Occipital lobe (tissue), 2 donors: ENCODE data around the gene CLCN7. TPM values are rescaled to one million over a fixed set of nuclear protein-coding genes. Genes with fewer than 3 reads are reported as not detected.
"Not testable (repeated sequence)": the region's sequence is repeated elsewhere in the genome, so short reads cannot be mapped to it uniquely, and the experiment has no call there.

ENCODE experiments used
- DNase-seq: peaks from one replicate; lab custom pipeline; 2025; lab: John Stamatoyannopoulos, UW
- total RNA-seq: library from RNA; depleted of rRNA; stranded (reverse); fragments of >200 nt; gene quantifications from one replicate; pipeline ENCODE4 v1.2.3, GENCODE V29; 2014

Gene CLCN7
- total RNA-seq, 1 donor from 2014 or later, result 29.2 TPM

DNA sequence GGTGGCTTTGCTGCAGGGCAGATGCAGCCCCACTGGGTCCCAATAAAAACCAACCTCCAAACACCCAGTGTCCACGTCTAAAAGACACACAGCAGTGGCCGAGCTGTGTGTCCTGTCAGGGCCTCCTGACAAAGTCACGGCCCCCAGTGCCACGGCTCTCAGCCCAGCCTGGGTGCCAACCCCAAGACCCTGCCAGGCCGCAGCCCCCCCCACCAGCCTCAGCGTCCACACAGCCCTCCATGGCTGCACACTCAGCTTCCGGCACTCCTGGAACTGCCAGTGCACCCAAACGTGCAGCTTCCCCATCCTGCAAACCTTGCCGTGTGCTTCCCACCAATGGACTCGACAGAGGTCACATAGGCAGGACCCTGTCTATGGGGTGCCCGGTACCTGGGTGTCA lies 26.9 kb downstream of the CLCN7 start:
- no peak for DNase-seq

DNA sequence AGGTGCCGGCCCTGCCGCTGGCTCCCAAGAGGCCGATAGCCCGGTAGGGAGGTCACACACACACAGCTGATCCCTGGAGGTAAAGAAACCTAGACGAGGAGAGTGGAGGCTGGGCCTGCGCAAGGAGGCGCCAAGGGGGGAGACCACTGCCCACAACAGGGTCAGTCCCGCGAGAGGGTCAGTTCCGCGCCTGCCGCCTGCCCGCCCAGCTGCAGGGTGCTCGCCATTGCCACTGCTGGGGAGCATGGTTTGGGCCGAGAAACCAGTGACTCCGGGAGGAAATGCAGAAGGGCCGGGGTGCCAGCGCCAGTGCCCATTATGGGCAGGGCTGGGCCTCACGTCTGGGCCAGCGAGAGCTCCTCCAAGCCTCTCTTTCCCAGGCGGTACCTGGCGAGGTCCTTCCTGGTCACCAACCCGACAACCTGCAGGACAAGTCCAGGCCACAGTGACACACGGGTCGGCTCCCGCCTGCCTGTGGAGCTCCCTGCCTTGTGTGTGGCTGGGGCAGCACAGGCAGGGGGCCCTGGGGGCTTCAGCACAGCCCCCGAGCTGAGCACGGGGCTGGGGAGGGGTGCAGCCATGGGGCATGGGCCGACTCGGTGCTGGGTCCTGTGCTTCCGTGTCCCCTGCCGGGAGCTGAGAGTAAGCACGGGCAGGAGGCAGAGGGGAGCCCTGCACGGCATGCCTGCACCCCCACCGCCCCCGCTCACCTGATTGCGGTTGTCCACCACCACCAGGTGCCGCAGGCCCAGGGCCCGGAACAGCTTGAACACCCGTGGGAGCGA lies 28.3 kb downstream of the CLCN7 start:
- no peak for DNase-seq

DNA sequence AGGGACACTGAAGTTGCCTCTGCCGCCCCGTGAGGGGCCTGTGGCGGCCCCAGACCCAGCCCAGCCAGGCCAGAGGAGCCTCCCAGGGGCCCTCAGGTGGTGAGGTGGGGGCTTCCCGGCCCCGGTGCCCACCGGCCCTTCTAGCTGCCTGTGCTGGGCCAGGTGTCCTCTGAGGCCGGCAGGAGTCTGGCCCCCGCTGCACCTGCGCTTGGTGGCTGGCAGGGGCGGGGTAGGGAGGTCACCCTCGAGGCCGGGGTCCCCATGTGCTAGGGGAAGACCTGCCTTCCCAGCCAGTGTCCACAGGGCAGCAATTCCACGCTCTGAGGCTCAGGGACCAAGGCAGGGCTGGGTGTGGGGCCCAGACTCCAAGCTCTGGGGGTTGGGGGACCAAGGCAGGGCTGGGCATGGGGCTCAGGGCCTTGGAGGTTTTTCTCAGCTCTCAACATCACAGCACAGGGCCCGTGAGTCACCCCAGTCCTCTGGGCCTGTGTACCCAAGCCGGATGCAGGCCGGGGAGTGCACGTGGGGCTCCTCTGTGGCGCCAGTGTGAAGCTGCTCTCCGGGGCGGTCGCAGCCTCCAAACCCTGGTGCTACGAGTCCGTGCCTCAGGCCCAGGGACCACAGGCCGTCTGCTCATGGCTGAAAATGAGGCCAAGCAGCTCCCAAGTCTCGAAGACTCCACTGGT lies 29.2 kb downstream of the CLCN7 start:
- DNase-seq, result no peak

DNA sequence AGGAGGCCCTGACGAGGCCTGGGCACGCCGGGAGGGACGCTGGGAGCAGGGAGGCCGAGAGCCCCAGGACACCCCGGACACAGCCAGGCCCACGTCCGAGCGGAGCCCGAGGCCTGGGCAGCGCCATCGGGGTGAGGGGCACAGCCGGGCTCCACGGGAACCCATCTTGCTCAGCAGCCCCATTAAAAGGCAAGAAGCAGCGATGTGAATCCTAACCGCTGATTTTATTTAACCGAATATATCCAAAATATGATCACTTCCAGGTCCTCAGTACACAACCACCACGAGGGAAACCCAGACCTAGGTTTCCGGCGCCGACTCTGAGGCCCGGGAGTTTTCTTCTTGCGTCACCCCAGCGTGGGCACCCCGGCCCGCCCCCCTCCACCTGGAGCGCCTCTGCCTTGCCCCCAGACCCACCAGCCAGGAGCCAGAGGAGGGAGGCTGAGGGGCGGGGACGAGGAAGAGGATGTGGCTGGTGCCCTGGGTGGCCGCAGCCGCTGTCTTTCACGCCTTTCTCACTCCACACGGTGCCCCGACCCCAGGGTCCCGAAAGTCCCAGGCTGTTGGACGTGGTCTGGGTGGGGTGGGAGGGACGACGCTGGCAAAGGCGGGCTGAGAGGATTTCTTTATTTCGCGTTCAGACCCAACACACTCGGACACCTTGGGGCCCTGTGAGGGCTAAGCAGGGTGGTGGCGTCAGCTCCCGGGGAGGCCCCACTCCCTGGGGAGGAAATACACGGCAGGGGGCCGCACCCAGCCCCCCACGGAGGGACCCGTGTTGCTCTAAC lies 29.9 kb downstream of the CLCN7 start:
- no peak for DNase-seq

DNA sequence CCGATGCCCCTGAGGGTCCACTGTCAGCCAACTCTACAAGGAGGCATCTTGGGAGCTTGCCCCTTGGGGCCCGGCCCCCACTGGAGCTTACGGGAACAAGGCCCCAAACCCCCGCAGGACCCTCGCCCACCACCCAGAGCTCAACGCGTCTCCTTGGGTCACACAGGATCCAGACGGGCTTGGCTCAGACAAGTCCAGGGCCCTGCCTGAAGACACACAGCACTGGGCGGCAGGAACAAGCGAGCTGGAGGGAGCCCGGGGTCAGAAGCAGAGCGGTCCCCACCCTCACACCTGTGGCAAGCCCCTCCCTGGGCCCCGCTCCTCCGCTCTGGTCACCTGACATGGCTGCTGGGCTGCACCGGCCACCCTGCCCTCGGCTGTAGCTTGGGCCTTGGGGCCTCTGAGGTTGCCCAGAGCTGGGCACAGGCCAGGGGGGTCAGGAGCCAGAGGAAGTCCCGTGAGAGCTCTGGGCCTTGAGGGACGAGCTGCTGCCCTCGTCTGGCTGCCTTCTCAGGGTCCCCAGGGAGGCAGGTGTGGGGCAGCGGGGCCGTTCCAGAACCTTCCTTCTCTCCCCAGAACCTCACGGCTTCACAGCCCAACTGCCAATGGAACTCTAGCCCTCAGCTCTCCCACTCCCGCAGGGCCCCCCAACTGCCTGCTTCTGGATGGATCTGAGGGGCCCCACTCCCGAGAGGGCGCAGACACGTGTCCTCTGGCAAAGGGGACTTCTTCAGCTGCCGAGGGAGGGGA lies 30.7 kb downstream of the CLCN7 start, which contains the start of gene CCDC154:
CCDC154 (minus strand) TSS at position 577 of the 750 bp plus-strand sequence; CDS start at position 343, 234 bp downstream.
- no peak for DNase-seq

DNA sequence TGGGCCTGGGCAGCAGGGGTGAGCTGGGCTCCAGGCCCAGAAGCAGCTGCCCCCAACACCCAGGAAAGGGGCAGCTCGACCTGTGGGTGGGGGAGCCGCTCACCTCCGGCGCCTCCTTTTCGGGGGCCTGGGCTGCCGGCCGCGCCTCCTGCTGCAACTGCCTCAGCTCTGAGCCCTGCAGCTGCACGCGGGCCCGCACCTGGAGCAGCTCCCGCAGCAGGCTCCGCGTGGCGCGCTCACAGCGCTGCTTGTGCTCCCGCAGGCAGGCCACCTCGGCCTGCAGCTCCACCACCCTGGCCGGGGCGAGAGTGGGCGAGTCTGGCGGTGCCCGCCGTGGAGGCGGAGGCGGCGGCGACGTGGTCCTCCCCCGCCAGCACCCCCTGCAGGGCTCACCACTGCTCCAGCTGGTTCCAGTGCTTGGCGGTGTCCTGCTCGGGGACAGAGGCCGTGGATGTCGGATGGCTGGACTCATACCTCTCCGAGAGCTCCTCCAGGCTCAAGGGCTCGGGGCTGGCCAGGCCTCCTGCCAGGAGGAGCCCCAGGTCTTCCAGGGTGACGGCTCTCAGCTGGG lies 31.3 kb downstream of the CLCN7 start:
- DNase-seq, result no peak

DNA sequence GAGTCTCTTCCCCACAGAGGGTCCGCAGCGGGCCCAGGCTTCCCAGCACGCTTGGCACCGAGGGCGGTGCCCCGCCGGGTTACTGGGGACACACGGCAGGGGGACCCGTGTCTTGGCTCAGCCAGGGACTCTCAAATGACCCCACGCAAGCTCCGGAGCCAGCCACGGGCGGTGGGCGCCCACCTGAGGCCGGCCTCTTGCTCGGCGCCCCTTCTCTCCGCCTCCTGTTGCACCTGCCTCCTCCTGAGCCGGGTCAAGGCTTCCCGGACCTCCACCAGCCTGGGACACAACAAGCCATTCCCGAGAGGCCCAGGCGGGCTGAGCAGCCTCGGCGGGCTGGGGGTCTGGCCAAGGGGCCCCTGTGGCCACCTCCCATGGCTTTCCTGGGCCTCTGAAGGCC lies 32.1 kb downstream of the CLCN7 start:
- no peak for DNase-seq

DNA sequence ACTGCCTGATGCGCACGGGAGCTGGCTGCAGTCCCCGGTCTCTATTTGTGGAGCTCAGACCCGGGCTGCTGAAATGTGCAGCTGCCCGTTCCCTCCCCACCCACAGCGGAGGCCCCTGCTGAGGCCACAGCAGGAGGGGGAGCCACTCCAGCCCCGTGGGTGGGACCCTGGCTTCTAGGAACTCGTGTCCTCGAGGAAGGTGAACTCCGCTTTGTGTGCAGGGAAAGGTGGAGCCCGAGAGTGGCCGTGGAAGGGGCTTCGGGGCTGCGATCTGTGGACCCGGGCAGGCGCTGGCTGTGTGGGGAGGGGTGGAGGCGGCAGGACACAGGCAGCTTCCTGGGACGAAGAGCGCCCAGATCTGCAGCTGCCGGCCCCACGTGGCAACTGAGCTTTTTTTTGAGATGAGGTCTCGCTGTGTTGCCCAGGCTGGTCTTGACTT lies 33.4 kb downstream of the CLCN7 start:
- no peak for DNase-seq

DNA sequence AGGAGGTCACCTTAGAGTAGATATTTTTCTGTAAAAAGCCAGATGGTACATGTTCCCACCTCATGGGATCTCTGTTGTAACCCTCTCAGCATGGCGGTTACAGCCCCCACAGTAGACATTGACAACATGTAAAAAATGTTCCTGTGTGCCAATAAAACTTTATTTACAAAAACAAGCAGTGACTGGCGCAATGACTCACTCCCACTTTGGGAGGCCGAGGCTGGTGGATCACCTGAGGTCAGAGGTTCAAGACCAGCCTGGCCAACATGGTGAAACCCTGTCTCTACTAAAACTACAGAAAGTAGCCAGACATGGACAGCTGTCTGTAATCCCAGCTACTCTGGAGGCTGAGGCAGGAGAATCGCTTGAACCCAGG lies 35.1 kb downstream of the CLCN7 start:
- DNase-seq, result not testable (repeated sequence)

DNA sequence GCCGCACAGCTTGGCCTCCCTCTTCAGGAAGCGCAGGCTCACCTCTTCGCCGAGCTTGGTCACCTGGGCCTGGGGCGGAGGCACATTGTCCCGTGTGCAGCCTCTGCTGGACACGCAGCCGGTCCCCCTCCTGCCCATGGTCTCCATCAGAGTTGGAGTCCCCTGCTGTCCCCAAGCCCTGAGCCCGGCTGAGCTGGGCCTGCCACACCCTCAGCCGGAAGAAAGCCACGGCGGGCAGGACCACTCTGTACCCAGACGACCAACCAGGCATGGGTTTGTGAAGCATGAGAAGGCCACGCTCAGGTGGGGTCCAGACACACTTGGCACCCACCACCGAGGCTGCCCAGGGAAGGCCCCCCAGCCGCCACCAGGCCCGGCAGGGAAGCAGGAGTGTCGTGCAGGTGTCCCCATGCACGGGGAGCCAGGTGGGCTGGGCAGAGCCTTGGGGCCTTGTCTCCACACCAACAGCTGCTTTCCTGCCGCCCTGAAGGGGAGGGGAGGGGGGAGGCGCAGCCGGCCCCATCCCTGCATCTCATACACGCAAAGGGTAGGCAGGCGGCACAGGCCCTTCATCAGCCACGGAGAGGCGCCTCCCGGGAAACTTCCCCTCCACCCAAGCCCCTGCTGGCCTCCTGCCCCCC lies 35.6 kb downstream of the CLCN7 start:
- no peak for DNase-seq

DNA sequence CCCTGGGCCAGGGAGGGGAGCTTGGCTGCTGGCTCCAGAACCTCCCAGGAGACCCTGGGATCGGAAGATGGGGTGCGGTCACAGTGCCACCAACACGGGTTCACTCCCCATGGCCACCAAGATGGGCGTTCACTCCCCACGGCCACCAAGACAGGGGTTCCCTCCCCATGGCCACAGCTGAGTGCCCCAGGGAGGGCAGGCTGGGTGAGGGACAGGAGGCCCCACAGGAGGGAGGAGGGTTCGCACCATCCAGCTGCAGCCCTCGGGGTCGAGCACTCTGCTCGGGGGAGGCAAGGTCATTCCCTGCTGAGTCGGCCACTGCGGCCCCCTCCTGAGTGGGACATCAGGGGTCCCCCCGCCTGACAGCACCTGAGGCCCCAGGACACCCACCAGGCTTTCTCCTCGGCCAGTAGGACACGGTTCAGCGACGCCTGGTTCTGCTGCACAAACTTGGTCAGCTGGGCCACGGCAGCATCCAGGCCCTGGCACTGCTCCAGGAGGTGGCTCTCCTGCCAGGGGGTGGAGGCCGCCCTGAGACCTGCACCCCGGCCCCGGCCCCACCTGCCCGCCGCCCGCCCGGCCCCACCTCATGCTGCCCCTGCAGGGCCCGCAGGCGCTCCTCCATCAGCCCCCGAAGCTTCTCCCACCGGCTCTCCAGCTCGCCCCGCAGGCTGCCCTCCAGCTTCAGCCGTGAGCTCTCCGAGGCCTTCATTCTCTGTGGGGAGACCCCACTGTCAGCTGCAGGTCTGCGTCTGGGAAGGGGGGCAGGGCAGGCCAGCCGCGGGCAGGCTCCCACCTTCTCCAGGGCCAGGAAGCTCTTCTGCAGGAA lies 36.4 kb downstream of the CLCN7 start:
- DNase-seq, result no peak

DNA sequence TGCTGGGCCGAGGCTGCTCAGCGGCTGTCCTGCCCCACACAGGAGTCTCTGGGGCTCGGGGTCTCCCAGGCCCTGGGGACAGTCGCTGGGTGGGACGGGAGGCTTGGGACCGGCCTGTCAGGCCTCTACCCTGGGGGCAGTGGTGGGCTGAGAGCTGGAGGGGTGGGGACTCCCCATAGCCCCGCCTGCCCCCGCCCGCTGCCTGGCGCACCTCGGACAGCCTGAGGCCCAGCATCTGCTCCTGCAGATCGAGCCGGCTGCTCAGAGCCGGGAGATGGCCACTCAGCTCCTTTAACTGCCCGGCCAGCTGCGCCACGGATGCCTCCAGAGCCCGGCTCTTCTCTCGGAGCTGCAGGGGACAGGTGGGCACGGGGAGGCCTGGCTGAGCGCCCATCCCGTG lies 37.2 kb downstream of the CLCN7 start:
- DNase-seq, result no peak

DNA sequence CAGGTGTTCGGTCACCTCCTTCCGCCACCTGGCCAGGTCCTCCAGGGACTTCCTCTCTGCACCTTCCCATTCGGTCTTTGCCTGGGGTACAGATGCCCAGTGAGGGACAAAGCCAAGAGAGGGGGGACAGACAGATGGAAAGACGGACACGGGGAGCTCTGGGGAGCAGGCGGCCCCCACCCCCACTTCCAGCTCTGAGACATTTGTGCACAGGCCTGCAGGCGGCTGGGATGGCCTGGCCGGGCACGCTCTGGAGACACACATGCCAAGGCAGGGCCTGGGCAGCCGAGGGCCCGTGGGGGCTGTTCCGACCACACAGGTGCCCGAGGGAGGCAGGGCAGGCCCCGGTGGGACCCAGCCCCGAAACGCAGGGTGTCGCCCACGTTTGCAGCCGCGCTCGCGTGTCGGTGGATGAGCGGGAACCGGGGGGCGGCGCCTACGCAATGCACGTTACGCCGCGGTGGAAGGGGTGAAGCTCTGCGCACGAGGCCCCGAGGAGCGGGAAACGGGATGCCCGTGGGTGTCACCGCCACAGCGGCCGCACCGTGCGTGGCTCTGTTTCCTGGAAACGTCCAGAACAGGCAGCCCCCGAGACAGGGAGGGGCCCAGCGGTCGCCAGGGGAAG lies 38.0 kb downstream of the CLCN7 start:
- no peak for DNase-seq

DNA sequence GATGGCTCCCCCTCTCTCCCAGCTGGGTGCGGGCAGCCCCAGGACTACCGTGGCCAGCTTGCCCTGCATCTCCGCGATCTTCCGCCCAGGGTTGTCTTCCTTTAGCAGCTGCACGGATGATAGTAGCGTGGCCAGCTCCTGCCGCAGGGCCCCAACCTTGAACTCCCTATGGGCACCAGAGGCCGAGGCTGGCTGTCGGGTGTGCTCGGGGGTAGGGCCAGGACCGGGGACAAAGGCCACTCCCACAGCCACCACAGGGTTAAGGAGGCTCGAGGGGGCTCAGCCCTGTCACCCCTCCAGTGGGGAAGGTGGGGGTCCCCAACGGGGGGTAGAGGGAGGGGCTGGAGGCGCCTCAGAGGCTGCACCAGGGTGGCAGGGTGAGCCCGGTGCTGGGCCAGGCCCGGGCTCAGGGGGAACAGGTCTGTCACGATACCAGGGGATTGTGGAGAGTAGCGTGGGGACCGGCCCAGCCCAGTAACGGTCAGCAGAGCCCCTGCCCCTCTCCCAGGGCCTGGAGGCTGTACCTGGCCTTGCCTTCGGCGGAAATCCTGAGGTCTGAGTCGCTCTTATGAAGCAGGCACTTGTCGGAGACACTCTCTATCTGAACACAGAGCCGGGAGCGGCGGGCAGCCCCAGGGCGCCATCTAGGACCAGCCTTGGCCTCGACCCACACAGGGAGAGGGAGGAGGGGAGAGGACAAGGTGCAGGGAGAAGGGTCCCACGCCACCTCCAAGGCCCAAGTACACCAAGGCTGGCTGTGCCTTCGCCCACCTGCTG lies 38.7 kb downstream of the CLCN7 start:
- no peak for DNase-seq

DNA sequence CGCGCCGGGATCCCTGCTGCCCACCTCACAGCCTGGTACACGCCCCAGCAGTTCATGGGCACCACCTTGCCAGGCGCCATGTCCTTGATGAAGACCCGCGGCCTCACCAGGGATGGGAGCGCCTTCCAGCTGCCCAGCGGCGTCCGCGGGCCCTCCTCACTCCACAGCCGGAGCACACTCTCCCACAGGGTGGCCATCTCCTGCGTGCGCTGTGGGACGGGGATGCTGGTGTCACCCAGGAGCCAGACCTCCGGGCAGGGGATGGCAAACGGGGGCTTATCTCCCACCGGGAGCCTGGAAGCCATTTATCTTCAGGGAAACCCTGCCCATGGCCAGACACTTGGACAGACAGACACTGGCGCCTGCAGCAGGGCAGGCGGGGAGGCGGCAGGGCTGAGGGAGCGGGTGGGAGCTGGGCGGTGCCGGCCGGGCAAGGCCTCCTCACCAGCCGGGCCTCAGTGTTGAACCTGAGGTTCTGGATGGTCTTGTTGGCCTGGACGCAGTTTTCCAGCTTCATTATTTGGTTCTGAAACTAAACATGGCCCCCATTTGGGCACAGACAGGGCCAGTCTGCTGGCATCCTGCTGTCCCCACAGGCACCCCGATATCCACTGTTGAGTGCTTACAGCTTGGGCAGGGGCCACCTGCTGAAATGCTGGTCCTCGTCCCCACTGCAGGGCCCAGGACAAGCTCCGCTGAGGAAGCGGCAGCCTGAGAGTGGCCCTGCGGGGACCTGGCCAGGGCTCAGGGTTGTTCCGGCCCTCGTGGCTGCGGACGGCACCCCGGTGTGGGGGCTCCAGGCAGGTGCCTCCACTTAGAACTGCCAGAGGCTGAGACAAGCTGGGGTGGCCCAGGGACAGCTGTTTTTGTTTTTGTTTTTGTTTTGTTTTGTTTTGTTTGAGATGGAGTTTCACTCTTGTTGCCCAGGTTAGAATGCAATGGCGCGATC lies 39.9 kb downstream of the CLCN7 start:
- no peak for DNase-seq

DNA sequence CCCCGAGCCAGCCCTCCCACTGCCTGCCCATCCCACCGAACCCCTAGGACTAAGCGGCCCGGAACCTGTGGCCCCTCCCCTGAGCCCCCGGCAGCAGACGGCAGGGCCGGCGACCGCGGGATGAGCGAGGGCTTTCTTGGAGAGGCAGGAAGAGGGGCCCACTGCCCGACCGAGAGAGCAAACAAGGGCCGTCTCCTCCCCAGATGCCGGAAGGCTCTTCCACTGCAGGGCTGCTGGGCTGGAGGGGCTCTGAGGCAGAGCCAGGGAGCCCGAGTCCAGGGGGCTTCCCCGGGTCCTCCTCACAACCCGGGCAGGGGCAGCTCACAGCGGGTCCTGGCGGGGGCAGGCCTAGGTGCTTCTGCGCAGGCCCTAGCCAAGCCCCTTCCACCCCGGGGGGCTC lies 41.1 kb downstream of the CLCN7 start:
- no peak for DNase-seq

DNA sequence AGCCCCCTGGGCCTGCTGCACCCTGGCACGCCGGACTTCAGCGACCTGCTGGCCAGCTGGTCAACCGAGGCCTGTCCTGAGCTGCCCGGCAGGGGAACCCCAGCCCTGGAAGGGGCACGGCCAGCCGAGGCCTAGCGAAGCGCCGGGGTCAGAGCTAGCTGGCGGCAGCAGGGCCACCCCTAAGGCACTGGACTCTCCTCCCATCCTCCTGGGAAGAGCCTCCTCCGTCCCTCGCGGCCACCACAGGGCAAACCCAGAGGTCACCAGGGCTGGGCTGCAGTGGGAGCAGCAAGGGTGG lies 41.6 kb downstream of the CLCN7 start:
- no peak for DNase-seq
